ENCODE data around the gene ZNF276.

DNA sequence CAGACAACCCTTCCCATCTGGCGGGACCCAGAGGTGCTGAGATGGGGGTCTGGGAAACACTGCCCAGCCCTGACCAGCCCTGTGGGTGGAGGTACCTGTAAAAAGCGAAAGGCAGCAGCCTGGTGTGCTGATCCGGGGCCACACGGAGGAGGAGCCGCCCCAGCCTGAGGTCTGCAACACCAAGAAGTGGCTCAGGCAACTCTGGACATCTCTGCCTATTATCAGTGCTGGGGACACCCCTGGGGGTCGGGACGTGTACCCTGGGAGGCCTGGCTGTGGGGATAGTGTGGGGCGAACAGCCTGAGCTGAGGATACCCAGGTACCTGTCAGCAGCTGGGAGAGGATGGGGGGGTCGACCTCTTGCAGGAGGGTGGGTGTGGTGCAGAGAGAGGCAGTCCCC, 18.0 kb downstream of the ZNF276 start:
- TF ChIP-seq, protein P1, sequence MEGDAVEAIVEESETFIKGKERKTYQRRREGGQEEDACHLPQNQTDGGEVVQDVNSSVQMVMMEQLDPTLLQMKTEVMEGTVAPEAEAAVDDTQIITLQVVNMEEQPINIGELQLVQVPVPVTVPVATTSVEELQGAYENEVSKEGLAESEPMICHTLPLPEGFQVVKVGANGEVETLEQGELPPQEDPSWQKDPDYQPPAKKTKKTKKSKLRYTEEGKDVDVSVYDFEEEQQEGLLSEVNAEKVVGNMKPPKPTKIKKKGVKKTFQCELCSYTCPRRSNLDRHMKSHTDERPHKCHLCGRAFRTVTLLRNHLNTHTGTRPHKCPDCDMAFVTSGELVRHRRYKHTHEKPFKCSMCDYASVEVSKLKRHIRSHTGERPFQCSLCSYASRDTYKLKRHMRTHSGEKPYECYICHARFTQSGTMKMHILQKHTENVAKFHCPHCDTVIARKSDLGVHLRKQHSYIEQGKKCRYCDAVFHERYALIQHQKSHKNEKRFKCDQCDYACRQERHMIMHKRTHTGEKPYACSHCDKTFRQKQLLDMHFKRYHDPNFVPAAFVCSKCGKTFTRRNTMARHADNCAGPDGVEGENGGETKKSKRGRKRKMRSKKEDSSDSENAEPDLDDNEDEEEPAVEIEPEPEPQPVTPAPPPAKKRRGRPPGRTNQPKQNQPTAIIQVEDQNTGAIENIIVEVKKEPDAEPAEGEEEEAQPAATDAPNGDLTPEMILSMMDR (conservative IDR thresholded peaks at IDR 0.05 in 1 of 2, IDR thresholded peaks at IDR 0.05 in 1 of 2; ENCODE audit: low read depth in 1 of 2, low read length in 2 of 2): no peak
- no peak for TF ChIP-seq EZH2 (IDR thresholded peaks at IDR 0.05; ENCODE audit: low read length, missing control alignments)
